Activated CD4-positive, CD25-positive, alpha-beta regulatory T cell (primary cell): ENCODE measurements around the gene OSBPL10.
"Not testable (repeated sequence)": the region's sequence is repeated elsewhere in the genome, so short reads cannot be mapped to it uniquely, and the experiment has no call there.

Experiments used
- DNase-seq, 4 experiments: peaks; one replicate each; lab custom pipeline; 2025; lab: John Stamatoyannopoulos, UW

Gene OSBPL10

DNA sequence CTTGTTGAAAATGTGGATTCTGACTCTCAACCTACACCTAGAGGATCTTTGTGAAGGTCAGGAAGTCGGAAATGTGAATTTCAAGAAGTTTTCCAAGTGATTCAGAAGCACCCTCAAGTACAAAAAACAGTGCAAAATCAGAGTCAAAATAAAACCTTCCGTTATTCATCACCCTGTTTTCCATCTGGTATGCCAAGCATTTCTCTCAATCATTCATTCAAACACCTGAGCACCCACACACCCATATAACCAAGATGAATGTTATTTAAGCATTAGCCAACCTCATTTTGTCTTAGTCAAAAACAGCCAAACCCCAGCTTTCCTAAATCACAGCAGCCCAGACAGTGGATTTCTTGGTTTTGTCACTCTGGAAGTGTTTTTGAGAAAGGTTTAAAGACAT, 91.1 kb downstream of the OSBPL10 start:
- no peak for DNase-seq

DNA sequence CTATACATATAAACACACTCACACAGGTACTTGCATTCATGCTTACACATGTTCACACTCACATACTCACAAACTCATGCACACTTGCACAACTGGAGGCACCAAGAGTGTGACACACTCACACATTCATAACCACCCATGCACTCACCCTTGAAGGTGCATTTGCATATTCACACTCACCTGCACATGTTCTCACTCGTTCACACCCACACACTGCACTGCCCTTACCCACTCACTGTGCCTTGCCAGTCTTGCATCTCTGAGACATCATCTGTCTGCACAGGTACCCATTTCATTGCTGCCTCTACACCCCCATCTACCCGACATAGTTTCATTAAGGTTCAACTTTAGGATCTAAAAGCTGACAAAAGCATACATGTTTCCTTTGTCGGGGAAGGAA, 95.8 kb downstream of the OSBPL10 start:
- DNase-seq: no peak

DNA sequence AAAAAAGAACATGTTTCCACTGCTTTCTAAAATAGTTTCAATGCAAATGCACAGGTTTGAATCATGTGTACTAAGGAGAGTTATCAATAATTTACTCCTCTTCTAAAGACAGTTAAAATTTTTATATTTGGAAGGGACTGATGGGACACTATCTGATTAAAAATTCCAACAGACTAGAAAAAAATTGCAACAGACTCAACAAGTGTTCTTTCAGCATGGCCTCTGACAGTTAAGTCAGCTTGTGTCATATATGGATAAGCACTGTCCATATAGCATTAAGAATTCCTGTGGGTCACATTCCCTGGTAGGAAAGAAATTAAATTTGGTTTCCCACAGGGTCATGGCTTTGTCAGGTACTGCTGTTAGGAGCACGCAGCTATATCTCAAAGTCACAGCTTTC, 96.8 kb downstream of the OSBPL10 start:
- DNase-seq: no peak

DNA sequence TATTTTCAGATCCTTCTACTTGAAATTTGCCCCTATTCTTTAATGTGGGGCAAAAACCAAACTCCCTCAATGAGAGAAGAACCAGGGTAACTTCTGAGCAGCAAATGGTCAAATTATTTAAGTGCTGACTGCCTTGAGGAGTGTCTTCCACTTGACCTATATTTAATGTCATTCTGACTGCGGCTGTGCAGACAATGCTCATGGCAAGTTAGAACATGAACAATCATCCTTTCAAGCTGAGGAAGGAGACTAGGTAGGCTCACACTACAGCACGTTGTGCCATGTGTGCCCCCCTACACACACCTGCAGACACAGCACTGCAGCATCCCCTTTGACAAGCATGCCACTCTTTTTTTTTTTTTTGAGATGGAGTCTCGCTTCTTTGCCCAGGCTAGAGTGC, 98.2 kb downstream of the OSBPL10 start:
- no peak for DNase-seq

DNA sequence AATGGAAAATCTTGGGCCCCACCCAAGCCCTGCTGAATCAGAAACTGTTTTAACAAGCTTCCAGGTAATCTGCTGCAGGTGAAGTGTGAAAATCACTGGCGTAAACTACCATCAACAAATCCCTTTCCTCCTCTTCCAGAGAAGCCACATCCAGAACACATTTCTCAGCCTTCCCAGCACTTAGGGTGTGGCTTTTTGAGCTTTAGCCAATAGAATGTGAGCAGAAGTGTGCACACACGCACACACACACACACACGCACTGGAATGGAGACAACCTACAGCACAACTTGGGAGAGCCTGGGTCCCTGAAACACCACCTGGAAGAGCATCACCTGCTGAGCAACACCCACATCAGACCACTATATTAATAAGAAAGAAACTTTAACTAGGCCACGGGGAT, 98.6 kb downstream of the OSBPL10 start:
- DNase-seq: no peak

DNA sequence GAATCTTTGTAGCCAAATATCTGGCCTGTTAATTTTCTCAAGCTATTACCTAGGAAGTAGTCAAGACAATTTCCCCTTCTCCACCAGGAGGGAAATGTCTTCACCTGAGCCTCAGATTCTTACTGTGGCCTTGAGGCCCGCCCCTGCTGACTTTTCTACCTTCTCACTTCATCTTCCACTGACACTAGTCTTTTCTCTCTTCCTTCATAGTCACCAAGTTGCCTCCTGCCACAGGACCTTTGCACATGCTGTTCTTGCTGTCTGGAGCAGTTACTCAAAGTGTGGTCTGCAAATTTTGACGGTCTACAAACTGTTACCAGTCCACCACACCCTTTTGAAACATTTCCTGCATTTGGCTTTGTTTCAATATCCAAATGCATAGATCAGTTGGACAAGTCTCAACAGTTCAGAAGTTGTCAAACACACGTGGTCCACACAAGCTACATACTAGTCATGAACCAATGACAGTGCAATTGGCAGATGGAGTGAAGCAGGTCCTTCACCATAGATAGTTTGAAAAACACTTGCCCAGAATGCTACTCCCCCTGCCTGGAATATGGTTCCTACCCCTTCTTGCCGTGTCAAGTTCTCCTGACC, 100.5 kb downstream of the OSBPL10 start:
- DNase-seq: no peak

DNA sequence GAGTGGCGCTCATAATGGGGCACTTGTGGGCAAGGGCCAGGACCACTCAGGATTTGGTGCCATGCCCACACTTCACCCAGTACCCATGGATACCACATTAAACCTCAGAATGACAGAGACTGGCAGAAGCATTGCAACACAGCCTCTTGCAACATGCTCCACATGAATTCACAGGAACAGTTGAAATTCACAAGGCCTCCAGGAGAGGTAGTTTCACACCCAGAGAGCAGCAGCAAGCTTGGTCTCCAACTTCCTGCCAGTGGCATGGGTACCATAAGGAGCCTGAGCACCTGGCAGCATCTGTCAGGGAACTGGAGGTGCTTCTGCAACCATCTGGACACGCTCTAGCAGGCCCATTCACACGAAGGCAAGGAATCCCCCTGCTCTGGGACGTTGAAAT, 101.0 kb downstream of the OSBPL10 start:
- no peak for DNase-seq

DNA sequence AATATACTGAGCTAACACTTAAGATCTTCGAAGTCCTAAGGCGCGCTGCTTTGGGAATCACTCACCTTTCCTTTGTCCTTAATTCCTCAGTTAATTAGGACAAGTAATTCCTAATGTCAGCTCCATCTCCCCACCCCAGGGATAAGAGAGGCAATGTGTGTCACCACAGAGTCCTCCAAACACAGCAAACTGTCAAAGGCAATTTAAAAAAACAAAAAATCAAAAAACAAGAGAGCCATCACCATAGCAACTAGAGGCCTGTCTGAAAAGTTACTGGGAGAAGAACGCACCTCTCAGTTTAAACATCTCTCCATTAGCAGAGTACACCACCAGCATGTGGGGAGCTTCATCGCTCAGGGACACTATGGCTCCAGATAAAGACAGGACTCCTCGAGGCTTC, 101.7 kb downstream of the OSBPL10 start:
- no peak for DNase-seq

DNA sequence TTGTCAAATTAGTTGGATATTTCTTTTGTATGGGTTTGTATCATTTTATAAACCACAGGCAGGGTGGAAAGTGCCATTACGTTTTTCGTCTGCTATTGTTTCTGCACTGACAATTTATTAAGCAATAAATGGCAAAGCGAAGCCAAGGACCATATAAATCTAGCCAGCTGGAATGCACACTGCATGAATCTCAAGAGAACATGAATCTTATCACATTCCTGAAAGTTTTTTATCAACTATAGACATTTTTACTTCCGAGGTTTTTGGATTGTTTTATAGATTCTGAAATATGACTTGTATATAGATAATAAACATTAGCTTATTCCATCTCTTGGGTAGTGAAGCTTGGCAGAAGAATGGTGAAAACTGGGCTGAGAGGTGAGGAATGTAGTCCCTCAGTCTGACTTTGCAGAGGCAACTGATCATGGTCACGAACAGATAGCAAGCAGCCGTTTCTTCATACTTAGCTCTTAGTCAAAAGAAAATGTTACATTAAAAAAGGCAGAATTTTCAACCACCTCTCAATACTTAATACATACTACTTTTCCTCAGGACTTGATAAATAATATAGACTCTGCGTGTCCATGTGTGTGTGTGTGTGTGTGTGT, 102.7 kb downstream of the OSBPL10 start:
- DNase-seq: no peak

DNA sequence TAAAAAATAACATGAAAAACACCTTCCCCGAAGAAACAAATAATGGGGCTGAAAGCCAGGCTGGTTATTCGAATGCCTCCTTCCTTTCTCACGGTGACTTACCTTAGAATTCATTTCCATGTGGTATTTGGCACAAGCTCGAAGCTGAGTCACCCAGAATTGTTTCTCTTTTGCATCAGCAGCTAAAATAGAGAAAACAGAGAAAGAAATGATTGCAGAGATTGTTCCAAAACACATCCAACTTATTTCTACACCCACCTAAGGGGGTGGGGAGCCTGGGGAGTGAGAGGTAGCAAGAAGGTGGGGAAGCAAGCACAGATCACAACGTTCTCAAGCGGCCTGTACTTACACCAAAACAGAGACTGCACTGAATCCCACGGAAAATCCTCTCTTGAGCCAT, 104.7 kb downstream of the OSBPL10 start:
- no peak for DNase-seq

DNA sequence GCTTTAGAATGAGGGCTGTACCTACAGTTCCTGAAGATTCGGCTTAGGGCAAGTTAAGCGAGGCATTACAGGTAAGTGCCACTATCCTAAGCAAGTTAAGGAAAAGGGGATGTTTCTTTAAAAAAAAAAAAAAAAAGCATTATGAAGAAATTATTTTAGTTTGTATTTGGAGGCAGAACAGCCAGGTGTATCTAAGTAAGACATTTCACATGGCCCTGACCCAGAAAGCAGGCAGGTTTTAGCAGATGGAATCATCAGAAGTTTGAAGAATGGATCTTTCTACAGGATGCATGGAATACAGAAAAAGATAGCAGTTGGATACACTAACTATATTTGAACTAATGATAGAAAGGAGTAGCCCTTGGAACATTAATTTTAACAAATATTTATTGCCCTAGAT, 105.6 kb downstream of the OSBPL10 start:
- no peak for DNase-seq

DNA sequence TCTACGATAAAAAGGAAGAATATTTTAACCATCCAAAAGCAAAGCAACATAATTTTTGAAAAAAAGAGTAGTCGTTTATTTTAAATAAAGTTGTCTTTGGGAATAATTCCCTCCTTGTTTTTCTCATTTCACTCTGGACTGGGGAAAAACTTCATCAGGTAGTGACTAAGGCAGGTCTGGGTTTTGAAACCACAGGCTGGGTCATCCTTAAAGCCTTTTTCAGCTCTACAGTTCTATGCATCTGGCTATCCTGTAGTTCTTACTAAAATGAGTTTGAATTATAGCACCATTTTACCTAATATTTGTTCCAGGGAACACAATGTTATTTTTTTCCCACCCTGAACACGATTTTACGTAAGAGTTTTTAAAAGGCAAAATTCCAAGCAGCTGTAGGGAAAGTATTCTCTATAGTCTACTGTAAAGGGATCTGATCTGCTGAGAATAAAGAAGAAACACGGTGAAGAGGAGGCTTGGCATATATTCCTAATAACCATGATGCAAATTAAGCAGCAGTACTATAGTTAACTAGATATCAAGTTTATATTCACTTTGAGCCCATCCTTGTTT, 107.7 kb downstream of the OSBPL10 start:
- DNase-seq: no peak

DNA sequence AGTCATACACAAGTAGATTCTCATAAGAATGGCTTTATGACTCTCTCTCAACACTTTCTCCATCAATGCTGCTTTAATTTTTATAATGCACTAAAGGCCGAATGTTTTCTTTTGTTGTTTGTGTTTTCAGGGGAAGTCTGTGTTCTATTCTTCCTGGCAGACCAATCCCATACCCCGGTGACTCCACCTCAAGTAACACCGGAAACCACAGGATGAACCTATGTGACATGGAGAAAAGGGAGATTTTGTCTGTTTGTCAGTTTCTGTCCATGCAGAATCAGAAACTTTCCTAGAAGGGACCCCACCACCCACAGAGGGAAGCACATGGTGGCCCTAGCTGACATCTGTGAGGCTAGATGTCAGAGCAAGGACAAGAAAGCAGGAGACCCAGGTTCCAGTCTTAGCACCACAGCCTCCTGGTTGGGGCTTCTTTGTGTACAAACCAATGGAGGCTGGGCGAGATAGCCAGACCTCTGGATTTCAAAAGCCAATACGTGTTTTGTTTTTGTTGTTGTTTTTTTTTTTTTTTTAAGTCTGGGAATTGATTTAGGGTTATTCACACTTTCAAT, 109.0 kb downstream of the OSBPL10 start:
- DNase-seq: no peak

DNA sequence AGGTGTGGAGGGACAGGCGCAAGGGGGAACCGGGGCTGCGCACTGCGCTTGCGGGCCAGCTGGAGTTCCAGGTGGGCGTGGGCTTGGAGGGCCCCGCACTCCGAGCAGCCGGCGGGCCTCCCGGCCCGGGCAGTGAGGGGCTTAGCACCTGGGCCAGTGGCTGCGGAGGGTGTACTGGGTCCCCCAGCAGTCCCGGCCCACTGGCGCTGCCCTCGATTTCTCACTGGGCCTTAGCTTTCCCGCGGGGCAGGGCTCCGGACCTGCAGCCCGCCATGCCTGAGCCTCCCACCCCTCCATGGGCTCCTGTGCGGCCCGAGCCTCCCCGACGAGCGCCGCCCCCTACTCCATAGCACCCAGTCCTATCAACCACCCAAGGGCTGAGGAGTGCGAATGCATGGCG, 111.0 kb downstream of the OSBPL10 start:
- DNase-seq: not testable (repeated sequence)

DNA sequence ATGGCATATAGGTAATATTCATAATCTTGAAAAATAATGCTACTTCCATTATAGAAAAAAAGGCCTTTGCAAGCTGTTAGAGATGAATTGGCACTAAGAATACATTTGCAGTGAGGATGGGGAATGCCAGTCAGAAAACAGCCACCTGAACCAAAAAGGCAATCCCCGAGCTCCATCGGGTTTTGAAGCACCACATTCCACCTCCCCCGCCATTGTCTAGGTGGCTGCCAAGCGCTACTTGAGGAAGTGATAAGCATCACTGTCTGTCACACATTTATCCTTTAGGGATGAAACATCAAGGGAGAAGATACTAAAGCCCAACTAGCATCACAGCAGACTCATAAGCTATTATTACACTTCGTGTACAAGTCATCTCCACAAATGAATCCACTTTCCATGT, 112.8 kb downstream of the OSBPL10 start:
- no peak for DNase-seq

DNA sequence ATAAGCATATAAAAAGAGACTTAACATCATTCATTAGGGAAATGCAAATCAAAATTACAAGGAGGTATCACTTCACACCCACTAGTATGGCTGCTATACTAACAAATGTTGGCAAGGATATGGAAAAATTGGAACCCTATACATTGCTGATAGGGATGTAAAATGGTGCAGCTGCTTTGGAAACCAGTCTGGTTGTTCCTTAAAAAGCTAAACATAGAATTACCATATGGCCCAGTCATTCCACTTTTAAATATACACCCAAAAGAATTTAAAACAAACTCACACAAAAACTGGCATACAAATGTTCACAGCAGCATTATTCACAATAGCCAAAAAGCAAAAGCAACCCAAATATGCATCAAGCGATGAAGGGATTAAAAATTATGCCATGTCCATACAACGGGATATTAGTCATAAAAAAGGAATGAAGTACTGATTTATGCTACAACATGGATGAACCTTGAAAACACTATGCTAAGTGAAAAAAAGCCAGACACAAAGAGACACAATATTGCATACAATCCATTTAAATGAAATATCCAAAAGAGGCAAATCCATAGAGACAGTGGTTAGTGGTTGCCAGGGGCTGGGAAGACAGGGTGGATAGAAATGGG, 118.3 kb downstream of the OSBPL10 start:
- no peak for DNase-seq

DNA sequence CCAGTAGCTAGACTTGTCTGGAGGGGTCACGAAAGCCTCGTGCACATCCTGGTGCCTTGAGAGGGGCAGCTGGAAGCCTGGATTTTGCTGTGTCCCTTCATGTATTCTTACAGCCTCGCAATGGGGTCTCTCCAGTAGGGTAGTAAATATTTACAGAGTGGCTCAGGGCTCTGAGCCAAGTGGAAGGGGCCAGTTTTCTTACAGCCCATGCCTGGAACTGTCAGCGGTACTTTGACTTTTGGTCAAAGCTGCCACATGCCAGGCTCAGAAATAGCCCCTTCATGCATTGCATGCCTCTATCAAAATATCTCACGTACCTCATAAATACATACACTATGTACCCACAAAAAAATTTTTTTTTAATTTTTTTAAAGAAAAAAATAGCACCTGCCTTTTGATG, 119.2 kb downstream of the OSBPL10 start:
- no peak for DNase-seq

DNA sequence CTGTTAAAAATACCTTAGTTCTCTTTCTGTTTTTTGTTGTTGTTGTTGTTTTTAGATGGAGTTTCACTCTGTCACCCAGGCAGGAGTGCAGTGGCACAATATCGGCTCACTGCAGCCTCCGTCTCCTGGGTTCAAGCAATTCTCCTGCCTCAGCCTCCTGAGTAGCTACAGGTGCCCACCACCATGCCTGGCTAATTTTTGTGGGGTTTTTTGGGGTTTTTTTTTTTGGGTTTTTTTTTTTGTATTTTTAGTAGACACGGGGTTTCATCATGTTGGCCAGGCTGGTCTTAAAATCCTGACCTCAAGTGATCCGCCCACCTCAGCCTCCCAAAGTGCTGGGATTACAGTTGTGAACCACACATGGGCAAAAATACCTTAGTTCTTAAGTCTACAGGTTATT, 120.4 kb downstream of the OSBPL10 start:
- not testable (repeated sequence) for DNase-seq

DNA sequence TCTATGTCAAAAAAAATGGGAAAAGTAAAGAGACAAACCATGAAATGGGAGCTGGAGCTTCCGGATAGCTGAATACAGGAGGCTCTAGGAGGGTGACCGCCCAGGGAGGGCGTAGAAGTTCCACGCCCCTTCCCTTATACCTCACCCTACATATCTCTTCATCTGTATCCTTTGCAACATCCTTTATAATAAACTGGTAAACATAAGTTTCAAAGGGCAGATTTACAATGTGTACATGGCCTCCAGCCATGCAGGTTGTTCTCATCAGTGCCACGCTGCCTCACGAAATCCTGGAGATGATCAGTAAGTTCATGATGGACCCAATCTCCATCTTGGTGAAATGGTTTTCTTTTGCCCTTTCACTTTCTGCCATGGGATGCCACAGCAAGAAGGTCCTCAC, 121.8 kb downstream of the OSBPL10 start:
- no peak for DNase-seq

DNA sequence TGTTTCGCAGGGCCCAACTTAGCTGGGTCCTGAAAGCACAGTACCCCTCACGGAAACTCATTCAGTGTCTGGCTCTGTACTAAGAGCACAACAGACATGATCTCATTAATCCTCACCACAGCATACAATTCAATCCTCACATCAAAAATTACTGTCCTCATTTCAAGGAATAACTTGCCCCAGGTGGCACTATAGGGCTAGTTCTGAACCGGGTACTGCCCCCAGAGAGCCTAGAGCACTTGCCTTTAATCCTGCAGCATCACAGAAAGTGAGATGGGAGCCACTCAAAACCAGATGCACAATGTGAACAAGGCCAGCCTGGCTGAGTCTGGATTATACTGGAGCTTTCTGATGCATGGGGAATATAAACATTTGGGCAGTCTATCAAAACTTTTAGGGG, 122.6 kb downstream of the OSBPL10 start:
- DNase-seq: no peak

DNA sequence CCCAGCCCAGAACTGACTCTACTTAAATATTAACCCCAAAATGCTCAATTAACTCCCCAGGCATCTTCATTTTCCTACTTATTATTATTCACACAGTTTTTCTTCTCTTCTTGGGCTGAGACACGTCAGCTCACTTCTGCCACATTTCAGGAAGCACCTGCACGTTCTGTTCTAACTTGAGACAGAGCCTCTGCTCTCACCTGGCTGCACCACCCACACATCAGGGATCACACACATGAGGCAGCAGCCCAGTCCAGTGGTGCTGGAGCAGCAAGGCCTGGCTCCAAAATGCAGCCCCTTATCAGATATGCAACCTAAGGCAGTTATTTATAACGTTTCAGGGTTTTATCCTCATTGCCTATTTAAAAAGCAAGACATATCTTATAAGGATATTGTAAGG, 127.5 kb downstream of the OSBPL10 start:
- no peak for DNase-seq

DNA sequence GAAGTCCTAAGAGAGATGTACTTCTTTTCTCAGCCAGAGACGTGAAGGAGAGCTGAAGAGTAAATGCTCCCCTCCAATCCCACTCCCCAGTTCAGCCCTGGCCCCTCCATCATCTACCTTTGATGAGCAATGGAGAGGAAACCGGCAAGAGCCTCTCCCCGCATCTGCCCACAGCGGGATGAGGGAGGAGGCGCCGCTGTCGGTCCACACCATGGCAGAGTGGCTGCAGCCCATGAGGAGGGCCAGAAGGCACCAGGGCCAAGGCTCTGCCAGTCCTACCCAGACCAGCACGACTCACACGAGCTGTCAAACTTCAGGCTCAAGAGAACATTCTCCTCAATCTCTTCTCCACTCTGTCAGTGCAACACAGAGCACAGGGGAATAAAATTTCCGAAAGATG, 129.8 kb downstream of the OSBPL10 start:
- DNase-seq: no peak

DNA sequence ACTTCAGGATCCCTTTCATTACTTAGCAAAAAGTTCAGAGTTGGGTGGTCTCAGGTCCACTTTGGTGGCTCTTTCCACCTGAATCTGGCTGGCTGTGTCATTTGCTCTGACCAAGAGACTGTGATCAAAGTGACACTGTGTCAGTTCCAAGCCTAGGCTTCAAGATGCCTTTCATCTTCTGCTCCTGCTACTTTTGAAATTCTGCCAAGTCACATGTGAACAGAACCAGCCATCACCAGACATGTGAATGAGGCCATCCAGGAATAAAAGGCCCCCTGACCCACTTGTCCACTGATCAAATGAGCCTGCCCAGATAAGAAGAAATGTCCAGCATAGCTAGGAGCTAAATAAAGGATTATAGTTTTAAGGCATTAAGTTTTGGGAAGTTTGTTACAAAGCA, 132.2 kb downstream of the OSBPL10 start:
- no peak for DNase-seq
